Astrocyte of the cerebellum (primary cell): ENCODE data around the gene GUSB.
"Not testable (repeated sequence)": the region's sequence is repeated elsewhere in the genome, so short reads cannot be mapped to it uniquely, and the experiment has no call there.

Source experiments
- DNase-seq: peaks from one replicate; pipeline ENCODE4 v3.0.0-alpha.2; 2011; ENCODE audit warnings: low read depth
- H3K4me3 ChIP-seq: 2 replicates; pipeline ENCODE4 v1.5.1; 2011; ENCODE audit warnings: mild to moderate bottlenecking, low read depth, low read length, moderate library complexity
- CTCF ChIP-seq: IDR thresholded peaks from 2 replicates; pipeline ENCODE4 v1.5.1; 2012; ENCODE audit warnings: low read length, low read depth, moderate library complexity, mild to moderate bottlenecking; ENCODE audit errors: missing control alignments
- in situ Hi-C: cut with HindIII; loops from 2 replicates; pipeline ENCODE4 v1.10.0; 2017; ENCODE audit warnings: low sequenced_read_pairs

The GUSB gene

GRCh38 chr7:65981965-65982792, at the start of gene GUSB:
GUSB (minus strand) TSS chr7:65982213; CDS start chr7:65982183, 30 bp downstream.
- peak; percentile 49 for DNase-seq
- H3K4me3 ChIP-seq, result peak within 1 kb of the TSS; percentile 80
- TF ChIP-seq CTCF, result no peak
- in situ Hi-C loops, result no loop called here

- DNase-seq, in situ Hi-C loops, H3K4me3 ChIP-seq: not testable (repeated sequence)
Observed at GRCh38 chr7:66028342-66028741, 46.3 kb upstream of the GUSB start.

GRCh38 chr7:66016131-66016461, 34.1 kb upstream of the GUSB start:
- peak; percentile 27 for DNase-seq
- no peak overlapping the region for H3K4me3 ChIP-seq
- no peak for TF ChIP-seq CTCF
- in situ Hi-C loops, result no loop called here

- DNase-seq, result no peak
- H3K4me3 ChIP-seq, result no peak overlapping the region
- in situ Hi-C loops, result no loop called here
- no peak for TF ChIP-seq CTCF
Observed at GRCh38 chr7:66015440-66016130, 33.6 kb upstream of the GUSB start.

GRCh38 chr7:66013938-66014337, 31.9 kb upstream of the GUSB start:
- H3K4me3 ChIP-seq, result no peak overlapping the region
- TF ChIP-seq CTCF, result peak; percentile 71
- DNase-seq, result peak; percentile 39
- in situ Hi-C loops, result no loop called here

GRCh38 chr7:66007232-66007631, 25.2 kb upstream of the GUSB start:
- no peak for DNase-seq
- no peak overlapping the region for H3K4me3 ChIP-seq
- TF ChIP-seq CTCF, result no peak
- in situ Hi-C loops, result no loop called here

GRCh38 chr7:66005115-66005671, 23.2 kb upstream of the GUSB start:
- H3K4me3 ChIP-seq, in situ Hi-C loops, DNase-seq: not testable (repeated sequence)

GRCh38 chr7:66000823-66001417, 18.9 kb upstream of the GUSB start:
- H3K4me3 ChIP-seq, DNase-seq, in situ Hi-C loops: not testable (repeated sequence)

- in situ Hi-C loops, DNase-seq, H3K4me3 ChIP-seq: not testable (repeated sequence)
Observed at GRCh38 chr7:65994984-65995383, 13.0 kb upstream of the GUSB start.
